ENCODE data around the gene KIAA0586. TPM values are rescaled to one million over a fixed set of nuclear protein-coding genes. Genes with fewer than 3 reads are reported as not detected.
"Not testable (repeated sequence)": the region's sequence is repeated elsewhere in the genome, so short reads cannot be mapped to it uniquely, and the experiment has no call there.

The KIAA0586 gene
- total RNA-seq, 1 experiment from 2014 or later: 42.3 TPM

GRCh38 chr14:58587271-58587670 is 159.8 kb downstream of the KIAA0586 start:
- Histone ChIP-seq H3K4me2 (ENCODE audit: low read depth, low read length, poor library complexity, severe bottlenecking) (no peak overlapping the region), H3K27me3 (ENCODE audit: low read length) (0 out of 2 replicates have a peak, but pooled peaks cover 2% of the 10 kb centered on the region), H3K4me3 (ENCODE audit: low read length) (no peak overlapping the region), H3K79me2 (ENCODE audit: low read length) (no peaks in the 10 kb centered on the region), H2AFZ (ENCODE audit: low read length) (no peak overlapping the region), H3K9ac (ENCODE audit: low read length) (no peak overlapping the region), H4K20me1 (ENCODE audit: insufficient read depth, low read depth, low read length) (no peaks in the 10 kb centered on the region), H3K9me3 (ENCODE audit: low read length) (no peaks in the 10 kb centered on the region), H3K9me2 (replicated peaks; ENCODE audit: insufficient read depth, low read length) (no peaks in the 10 kb centered on the region), H3K36me3 (ENCODE audit: insufficient read depth, low read length) (no peaks in the 10 kb centered on the region), H3K4me1 (ENCODE audit: low read length) (no peaks in the 10 kb centered on the region), H3K27ac (ENCODE audit: low read length) (no peak overlapping the region)
- no peak for DNase-seq

GRCh38 chr14:58588321-58588720 is 160.8 kb downstream of the KIAA0586 start:
- not testable (repeated sequence) for H3K9me2 ChIP-seq (replicated peaks; ENCODE audit: insufficient read depth, low read length); H3K36me3 ChIP-seq (ENCODE audit: insufficient read depth, low read length)

GRCh38 chr14:58593977-58594376 is 166.5 kb downstream of the KIAA0586 start:
- Histone ChIP-seq H3K79me2 (ENCODE audit: low read length) (no peaks in the 10 kb centered on the region), H4K20me1 (ENCODE audit: insufficient read depth, low read depth, low read length) (no peaks in the 10 kb centered on the region), H3K36me3 (ENCODE audit: insufficient read depth, low read length) (no peaks in the 10 kb centered on the region), H3K27ac (ENCODE audit: low read length) (no peak overlapping the region), H3K9me3 (ENCODE audit: low read length) (no peaks in the 10 kb centered on the region), H3K27me3 (ENCODE audit: low read length) (no peaks in the 10 kb centered on the region), H3K9ac (ENCODE audit: low read length) (no peak overlapping the region), H2AFZ (ENCODE audit: low read length) (no peak overlapping the region), H3K4me3 (ENCODE audit: low read length) (no peak overlapping the region), H3K4me1 (ENCODE audit: low read length) (no peaks in the 10 kb centered on the region), H3K4me2 (ENCODE audit: low read depth, low read length, poor library complexity, severe bottlenecking) (no peak overlapping the region), H3K9me2 (replicated peaks; ENCODE audit: insufficient read depth, low read length) (no peaks in the 10 kb centered on the region)
- DNase-seq: no peak

More at GRCh38 chr14:58588321-58588720, 160.8 kb downstream of the KIAA0586 start:
- DNase-seq; H3K79me2 ChIP-seq (ENCODE audit: low read length); H3K27me3 ChIP-seq (ENCODE audit: low read length); H4K20me1 ChIP-seq (ENCODE audit: insufficient read depth, low read depth, low read length); H3K4me1 ChIP-seq (ENCODE audit: low read length); H3K4me2 ChIP-seq (ENCODE audit: low read depth, low read length, poor library complexity, severe bottlenecking); H3K9me3 ChIP-seq (ENCODE audit: low read length); H3K4me3 ChIP-seq (ENCODE audit: low read length); H3K27ac ChIP-seq (ENCODE audit: low read length); H2AFZ ChIP-seq (ENCODE audit: low read length); H3K9ac ChIP-seq (ENCODE audit: low read length): not testable (repeated sequence)

GRCh38 chr14:58597041-58597440 is 169.5 kb downstream of the KIAA0586 start:
- H3K9me2 ChIP-seq (replicated peaks; ENCODE audit: insufficient read depth, low read length): no peaks in the 10 kb centered on the region
- H3K4me3 ChIP-seq (ENCODE audit: low read length): no peak overlapping the region
- no peak for DNase-seq
- no peaks in the 10 kb centered on the region for H3K9me3 ChIP-seq (ENCODE audit: low read length)
- H3K4me1 ChIP-seq (ENCODE audit: low read length): no peaks in the 10 kb centered on the region
- H3K27ac ChIP-seq (ENCODE audit: low read length): no peak overlapping the region
- no peak overlapping the region for H2AFZ ChIP-seq (ENCODE audit: low read length)
- H3K36me3 ChIP-seq (ENCODE audit: insufficient read depth, low read length): no peaks in the 10 kb centered on the region
- no peaks in the 10 kb centered on the region for H3K79me2 ChIP-seq (ENCODE audit: low read length)
- no peak overlapping the region for H3K4me2 ChIP-seq (ENCODE audit: low read depth, low read length, poor library complexity, severe bottlenecking)
- H3K27me3 ChIP-seq (ENCODE audit: low read length): no peaks in the 10 kb centered on the region
- no peak overlapping the region for H3K9ac ChIP-seq (ENCODE audit: low read length)
- H4K20me1 ChIP-seq (ENCODE audit: insufficient read depth, low read depth, low read length): no peaks in the 10 kb centered on the region

GRCh38 chr14:58598028-58598803 is 170.7 kb downstream of the KIAA0586 start:
- H3K9me2 ChIP-seq (replicated peaks; ENCODE audit: insufficient read depth, low read length): no peaks in the 10 kb centered on the region
- no peak overlapping the region for H3K4me2 ChIP-seq (ENCODE audit: low read depth, low read length, poor library complexity, severe bottlenecking)
- H3K4me3 ChIP-seq (ENCODE audit: low read length): no peak overlapping the region
- H3K4me1 ChIP-seq (ENCODE audit: low read length): no peaks in the 10 kb centered on the region
- no peaks in the 10 kb centered on the region for H4K20me1 ChIP-seq (ENCODE audit: insufficient read depth, low read depth, low read length)
- no peaks in the 10 kb centered on the region for H3K36me3 ChIP-seq (ENCODE audit: insufficient read depth, low read length)
- no peaks in the 10 kb centered on the region for H3K27me3 ChIP-seq (ENCODE audit: low read length)
- no peaks in the 10 kb centered on the region for H3K9me3 ChIP-seq (ENCODE audit: low read length)
- no peak overlapping the region for H3K27ac ChIP-seq (ENCODE audit: low read length)
- no peak overlapping the region for H2AFZ ChIP-seq (ENCODE audit: low read length)
- no peak for DNase-seq
- no peaks in the 10 kb centered on the region for H3K79me2 ChIP-seq (ENCODE audit: low read length)
- H3K9ac ChIP-seq (ENCODE audit: low read length): no peak overlapping the region

- Histone ChIP-seq H3K9me3 (ENCODE audit: low read length) (no peaks in the 10 kb centered on the region), H3K4me1 (ENCODE audit: low read length) (no peaks in the 10 kb centered on the region), H3K4me2 (ENCODE audit: low read depth, low read length, poor library complexity, severe bottlenecking) (no peak overlapping the region), H3K9me2 (replicated peaks; ENCODE audit: insufficient read depth, low read length) (no peaks in the 10 kb centered on the region), H3K27ac (ENCODE audit: low read length) (no peak overlapping the region), H2AFZ (ENCODE audit: low read length) (no peak overlapping the region), H3K4me3 (ENCODE audit: low read length) (no peak overlapping the region), H4K20me1 (ENCODE audit: insufficient read depth, low read depth, low read length) (no peaks in the 10 kb centered on the region), H3K27me3 (ENCODE audit: low read length) (no peaks in the 10 kb centered on the region), H3K79me2 (ENCODE audit: low read length) (no peaks in the 10 kb centered on the region), H3K36me3 (ENCODE audit: insufficient read depth, low read length) (no peaks in the 10 kb centered on the region), H3K9ac (ENCODE audit: low read length) (no peak overlapping the region)
- DNase-seq: no peak
Measured at GRCh38 chr14:58598804-58599525, 171.4 kb downstream of the KIAA0586 start.

- no peak for DNase-seq
- H3K27me3 ChIP-seq (ENCODE audit: low read length): no peaks in the 10 kb centered on the region
Measured at GRCh38 chr14:58599707-58600106, 172.2 kb downstream of the KIAA0586 start.

More at GRCh38 chr14:58599707-58600106, 172.2 kb downstream of the KIAA0586 start:
- Histone ChIP-seq H3K9me3 (ENCODE audit: low read length) (no peaks in the 10 kb centered on the region), H3K4me1 (ENCODE audit: low read length) (no peaks in the 10 kb centered on the region), H3K4me2 (ENCODE audit: low read depth, low read length, poor library complexity, severe bottlenecking) (no peak overlapping the region), H3K9ac (ENCODE audit: low read length) (no peak overlapping the region), H3K36me3 (ENCODE audit: insufficient read depth, low read length) (no peaks in the 10 kb centered on the region), H3K4me3 (ENCODE audit: low read length) (no peak overlapping the region), H3K27ac (ENCODE audit: low read length) (no peak overlapping the region), H3K79me2 (ENCODE audit: low read length) (no peaks in the 10 kb centered on the region), H4K20me1 (ENCODE audit: insufficient read depth, low read depth, low read length) (no peaks in the 10 kb centered on the region), H3K9me2 (replicated peaks; ENCODE audit: insufficient read depth, low read length) (no peaks in the 10 kb centered on the region), H2AFZ (ENCODE audit: low read length) (no peak overlapping the region)
